ENCODE results near the gene RPS24. TPM values are rescaled to one million over a fixed set of nuclear protein-coding genes. Genes with fewer than 3 reads are reported as not detected.

Gene RPS24
- total RNA-seq, 1 donor from 2014 or later = 2,828 TPM

GRCh38 chr10:78028438-78029268 lies 5.0 kb upstream of the RPS24 start:
- DNase-seq = peak; percentile 38

GRCh38 chr10:78029269-78030226 lies 4.1 kb upstream of the RPS24 start, which contains the start of gene POLR3A:
Gene POLR3A (minus strand): TSS chr10:78029515. CDS start chr10:78029407, 108 bp downstream.
- peak; percentile 99 for DNase-seq

GRCh38 chr10:78033387-78033636 lies 351 bp upstream of the RPS24 start:
- DNase-seq = no peak

GRCh38 chr10:78035025-78035424 lies 1.4 kb downstream of the RPS24 start:
- DNase-seq = no peak

GRCh38 chr10:78035437-78035836 lies 1.8 kb downstream of the RPS24 start:
- no peak for DNase-seq

- no peak for DNase-seq
Observed at GRCh38 chr10:78035933-78036583, 2.4 kb downstream of the RPS24 start.

- no peak for DNase-seq
Observed at GRCh38 chr10:78038105-78038504, 4.4 kb downstream of the RPS24 start.

- DNase-seq = no peak
Observed at GRCh38 chr10:78038791-78039547, 5.3 kb downstream of the RPS24 start.

GRCh38 chr10:78039743-78040142 lies 6.1 kb downstream of the RPS24 start:
- no peak for DNase-seq

- no peak for DNase-seq
Observed at GRCh38 chr10:78041170-78042057, 7.8 kb downstream of the RPS24 start.

- DNase-seq = no peak
Observed at GRCh38 chr10:78042058-78042751, 8.5 kb downstream of the RPS24 start.

- peak; percentile 46 for DNase-seq
Observed at GRCh38 chr10:78042752-78043104, 9.1 kb downstream of the RPS24 start.

GRCh38 chr10:78044179-78044578 lies 10.5 kb downstream of the RPS24 start:
- no peak for DNase-seq

GRCh38 chr10:78044699-78045098 lies 11.0 kb downstream of the RPS24 start:
- no peak for DNase-seq

- no peak for DNase-seq
Observed at GRCh38 chr10:78045237-78045636, 11.6 kb downstream of the RPS24 start.

GRCh38 chr10:78045856-78046255 lies 12.2 kb downstream of the RPS24 start:
- DNase-seq = no peak

- DNase-seq = no peak
Observed at GRCh38 chr10:78046711-78047269, 13.1 kb downstream of the RPS24 start.

GRCh38 chr10:78047314-78047891 lies 13.7 kb downstream of the RPS24 start:
- DNase-seq = peak; percentile 95

- DNase-seq = no peak
Observed at GRCh38 chr10:78049851-78050250, 16.2 kb downstream of the RPS24 start.
